ENCODE results near the gene CDK8.

Gene CDK8

DNA sequence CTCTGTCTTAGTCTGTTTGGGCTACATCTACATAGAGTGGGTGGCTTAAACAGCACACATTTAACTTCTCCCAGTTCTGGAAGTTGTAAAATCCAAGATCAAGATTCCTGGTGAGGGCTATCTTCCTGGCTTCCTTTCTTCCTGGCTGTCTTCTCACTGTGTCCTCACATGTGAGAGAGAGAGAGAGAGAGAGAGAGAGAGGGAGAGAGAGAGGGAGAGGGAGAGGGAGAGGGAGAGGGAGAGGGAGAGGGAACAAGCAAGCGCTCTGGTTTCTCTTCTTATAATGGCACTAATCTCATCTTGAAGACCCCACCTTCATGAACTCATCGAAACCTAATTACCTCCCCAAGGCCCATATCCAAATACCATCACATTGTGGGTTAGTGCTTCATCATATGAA is 69.2 kb downstream of the CDK8 start:
- DNase-seq = no peak

DNA sequence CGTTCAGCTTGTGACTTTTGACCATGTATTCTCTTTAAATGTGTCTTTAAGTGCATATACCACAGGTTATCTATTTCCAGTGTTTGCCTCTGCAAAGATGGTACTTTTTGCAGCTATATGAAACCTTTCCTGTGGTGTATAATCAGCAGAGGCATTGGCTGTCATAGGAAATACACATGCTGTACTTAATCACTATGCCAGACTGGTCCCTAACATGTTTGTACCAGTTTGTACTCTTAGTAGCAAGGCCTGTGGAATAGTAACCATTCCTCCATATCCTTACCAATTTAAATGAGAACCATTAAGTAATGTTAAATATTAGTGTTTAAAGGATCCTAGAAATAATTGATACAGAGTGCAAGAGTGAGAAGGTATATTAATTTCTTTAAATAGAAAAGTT is 69.8 kb downstream of the CDK8 start:
- DNase-seq = no peak

DNA sequence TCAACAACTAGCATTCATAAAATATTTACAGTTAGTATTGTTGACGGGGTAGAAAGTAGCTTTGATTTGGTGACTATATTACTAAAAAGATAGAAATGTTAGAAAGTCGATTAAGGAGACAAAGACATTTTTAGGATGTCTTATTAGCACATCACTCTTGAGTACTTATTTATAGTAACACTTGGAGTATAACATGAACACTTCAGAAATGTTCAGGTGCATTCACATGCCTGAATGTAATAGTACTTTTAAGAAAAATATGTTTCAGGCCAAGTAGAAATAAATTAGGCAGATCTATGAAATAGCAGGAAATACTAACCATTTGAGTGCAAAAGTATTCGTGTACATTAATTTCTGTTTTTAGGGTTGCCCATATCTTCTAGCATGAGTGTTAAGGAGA is 70.4 kb downstream of the CDK8 start:
- DNase-seq = no peak

DNA sequence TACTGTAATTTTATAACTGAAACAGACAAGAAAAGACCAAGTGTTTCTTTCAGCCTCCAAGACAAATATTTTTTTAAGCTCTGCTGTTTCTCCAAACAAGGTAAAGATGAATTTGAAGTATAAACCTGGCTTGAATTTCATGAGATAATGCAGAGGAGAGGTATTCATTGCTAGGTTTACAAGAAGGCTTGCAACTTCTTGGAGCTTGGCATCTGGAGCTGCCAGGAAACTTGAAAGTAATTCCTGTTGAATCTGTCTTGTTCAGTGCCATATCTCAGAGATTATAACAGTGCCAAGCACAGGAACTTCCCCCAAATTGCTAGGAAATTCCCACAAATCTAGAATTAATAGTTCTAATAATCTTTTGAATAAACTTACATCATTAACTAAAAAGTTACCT is 70.9 kb downstream of the CDK8 start:
- no peak for DNase-seq

DNA sequence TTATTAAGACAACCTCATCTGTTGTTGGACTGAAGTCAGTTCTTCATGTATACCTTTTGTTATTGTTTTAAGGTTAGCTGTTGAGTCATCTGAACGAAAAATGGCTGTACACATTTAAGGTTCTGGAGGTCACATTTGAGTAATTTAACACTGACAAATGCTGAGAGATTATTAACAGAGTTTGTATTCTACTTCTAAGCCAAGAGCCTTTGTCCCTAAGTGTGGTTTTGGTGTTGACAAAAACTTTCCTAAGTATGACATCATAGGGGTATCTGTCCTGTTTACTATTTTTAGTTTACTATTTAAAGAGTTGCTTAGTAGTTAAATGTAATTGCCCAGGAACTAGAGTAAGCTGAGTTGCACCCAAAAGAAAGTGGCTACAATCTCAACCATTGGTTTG is 71.9 kb downstream of the CDK8 start:
- no peak for DNase-seq

DNA sequence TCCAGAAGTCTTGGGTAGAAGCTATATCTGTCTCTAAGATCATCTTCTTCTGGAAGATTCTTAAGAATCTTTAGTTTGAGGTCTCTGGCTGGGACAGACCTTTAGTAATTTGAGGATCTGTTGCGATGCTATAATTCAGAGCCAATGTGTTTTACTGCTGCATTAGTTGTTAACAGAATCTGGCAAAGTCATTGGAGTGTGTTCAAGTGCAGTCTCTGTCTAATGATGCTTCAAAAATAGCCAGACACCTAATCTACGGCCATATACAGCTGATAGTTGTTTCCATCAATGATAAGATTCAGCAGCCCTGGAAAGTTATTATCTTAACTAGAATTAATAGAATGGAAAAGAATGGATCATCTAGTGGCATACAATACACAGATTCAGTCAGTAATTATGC is 72.6 kb downstream of the CDK8 start:
- DNase-seq = no peak

DNA sequence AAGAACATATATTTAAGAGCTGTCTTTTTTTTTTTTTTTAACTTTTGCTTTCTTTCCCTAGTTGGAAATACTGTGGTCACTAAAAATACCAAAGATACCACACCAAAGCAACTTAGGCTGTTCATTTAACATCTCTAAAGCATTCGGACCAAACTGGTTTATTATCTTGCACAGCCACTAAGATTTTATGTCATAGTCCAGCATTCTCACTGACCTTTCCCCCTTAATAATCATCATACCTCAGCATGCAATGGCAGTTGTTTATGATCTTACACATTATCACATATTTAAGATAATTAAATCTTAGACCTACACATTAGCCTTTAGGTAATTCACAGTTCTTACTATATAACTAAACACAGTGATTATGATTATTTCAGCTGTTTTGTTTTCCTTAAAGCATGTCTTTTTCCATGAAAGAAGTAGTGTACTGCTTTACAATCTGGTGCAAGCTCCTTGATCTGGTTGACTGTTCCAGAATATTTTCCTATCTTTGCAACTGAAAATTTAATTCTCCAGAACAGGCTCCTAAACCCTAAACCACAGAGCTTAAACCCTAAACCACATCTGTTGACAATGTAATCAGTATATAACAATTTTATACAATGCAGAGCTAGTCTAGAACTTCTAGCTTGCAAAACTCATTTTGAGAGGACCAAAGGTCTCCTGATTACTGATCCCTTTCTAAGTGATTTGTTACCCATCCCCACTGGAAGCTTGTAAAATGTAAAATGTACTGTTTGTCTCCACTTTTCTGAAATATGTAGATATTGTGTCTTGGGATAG is 74.2 kb downstream of the CDK8 start:
- DNase-seq = no peak

DNA sequence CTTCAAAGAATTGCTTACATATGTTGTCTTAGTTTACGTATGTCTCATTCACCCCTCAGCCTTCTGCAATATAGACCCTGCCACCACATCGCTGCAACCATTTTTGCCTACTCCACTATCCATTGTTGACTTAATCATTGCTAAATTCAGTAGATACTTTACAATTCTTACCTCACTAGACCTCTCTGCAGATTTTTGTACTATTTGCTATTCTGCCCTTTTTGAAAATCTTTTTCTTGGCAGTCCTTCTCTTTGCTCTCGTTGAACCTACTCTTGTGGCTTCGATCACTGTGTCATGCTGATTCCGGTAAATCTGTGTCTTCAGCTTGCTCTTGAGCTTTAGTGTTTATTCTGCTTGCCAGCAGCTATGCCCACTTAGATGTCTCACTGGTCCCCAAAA is 81.2 kb downstream of the CDK8 start:
- no peak for DNase-seq

DNA sequence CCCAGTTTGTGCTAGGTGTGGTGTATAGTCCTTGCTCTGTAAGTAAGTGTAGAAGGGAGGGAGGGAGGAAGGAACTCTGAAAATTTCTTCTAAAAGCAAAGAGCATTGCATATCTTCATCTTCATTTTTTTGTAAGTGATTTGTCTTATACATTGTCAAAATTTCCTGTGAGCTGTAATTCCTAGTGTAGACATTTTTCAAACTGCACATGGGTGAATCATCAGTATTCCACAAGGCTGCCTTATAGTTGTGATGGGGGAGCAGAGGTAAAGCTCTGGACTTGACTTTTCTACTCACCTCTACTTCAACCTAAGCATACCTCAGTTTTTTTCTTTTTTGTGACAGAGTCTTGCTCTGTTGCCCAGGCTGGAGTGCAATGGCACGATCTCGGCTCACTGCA is 86.9 kb downstream of the CDK8 start:
- no peak for DNase-seq

DNA sequence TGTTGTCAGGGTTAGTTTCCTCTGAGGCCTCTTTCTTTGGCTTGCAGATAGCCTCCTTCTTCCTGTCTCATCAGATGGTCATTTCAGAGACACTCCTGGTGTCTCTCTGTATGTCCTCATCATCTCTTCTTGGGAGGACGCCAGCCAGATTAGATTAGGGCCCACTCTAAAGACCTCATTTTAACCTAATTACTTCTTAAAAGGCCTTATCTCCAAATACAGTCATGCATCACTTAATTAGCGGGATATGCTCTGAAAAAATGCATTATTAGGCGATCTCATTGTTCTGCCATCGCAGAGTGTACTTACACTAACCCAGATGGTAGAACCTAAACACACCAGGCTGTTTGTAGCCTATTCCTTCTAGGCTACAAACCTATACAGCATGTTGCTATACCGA is 89.0 kb downstream of the CDK8 start:
- DNase-seq = no peak

DNA sequence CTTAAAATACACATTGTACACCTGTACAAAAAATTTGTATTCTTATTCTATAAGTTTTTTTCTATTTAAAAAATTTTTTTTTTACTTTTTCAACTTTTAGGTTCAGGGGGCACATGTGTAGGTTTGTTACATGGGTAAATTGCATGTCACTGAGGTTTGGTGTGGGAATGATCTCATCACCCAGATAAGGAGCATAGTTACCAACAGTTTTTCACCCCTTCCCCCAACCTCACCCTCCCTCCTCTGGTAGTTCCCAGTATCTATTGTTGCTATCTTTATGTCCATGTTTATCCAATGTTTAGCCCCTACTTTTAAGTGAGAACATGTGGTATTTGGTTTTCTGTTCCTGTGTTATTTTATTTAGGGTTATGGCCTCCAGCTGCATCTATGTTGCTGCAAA is 89.9 kb downstream of the CDK8 start:
- no peak for DNase-seq

DNA sequence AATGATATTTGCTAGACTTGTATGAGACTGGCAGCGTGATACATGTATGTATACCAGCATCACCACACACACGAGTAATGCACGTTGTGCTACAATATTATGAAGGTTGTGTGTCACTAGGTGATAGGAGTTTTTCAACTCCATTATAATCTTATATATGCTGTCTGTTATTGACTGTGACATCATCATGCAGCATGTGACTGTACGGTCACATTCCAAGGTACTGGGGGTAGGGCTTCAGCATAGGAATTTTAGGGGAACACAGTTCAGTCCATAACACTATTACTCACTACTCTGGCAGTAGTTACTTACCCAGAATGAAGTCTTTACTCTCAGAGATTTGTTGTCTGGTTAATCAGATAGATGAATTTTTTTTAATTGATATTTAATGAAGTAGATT is 91.1 kb downstream of the CDK8 start:
- DNase-seq = no peak

DNA sequence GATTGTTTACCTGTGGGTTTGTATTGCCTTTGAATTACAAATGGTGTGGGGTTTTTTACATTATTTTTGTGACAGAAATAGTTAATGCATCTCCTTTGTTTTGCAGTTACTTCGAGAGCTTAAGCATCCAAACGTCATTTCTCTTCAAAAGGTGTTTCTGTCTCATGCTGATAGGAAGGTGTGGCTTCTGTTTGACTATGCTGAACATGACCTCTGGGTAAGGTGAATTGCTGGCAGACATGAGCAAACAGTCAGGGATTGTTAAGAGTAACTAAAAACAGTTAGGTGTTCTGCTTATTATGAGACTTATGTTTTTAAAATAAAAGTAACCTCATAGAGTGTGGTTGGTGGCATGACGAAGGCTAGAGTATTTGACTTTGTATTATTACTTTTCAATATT is 95.0 kb downstream of the CDK8 start:
- DNase-seq = no peak

DNA sequence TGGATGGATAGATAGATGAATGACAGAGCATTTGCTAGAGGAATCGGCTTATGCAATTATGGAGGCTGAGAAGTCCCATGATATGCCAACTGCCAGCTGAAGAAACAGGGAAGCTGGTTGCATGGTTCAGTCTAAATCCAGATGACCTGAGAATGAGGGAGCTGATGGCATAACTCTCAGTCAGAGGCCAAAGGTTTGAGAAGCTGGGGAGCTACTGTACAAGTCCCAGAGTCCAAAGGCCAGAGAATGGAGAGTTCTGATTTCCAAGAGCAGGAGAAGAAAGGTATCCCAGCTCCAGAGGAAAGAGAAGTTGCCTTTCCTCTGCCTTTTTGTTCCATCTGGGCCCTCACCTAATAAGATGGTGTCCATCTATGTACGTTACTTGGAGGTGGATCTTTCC is 108.3 kb downstream of the CDK8 start:
- no peak for DNase-seq

DNA sequence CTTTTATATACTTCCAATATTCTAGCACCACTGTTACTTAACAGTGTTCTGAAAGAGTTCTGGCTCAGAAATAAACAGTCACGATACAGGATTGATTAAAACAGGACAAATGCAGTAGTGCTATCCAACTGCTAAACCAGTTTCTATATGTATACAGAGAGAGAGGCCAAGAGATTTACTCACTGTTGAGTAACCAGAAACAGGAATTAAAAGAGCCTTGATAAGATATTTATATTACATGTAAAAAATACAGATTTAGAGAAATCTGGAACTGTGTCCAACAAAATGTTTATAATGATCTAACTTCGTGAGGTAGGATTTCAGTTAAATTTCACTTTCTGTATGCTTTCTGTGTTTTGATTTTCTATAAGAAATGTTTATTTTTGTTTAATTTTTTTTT is 116.6 kb downstream of the CDK8 start:
- no peak for DNase-seq

DNA sequence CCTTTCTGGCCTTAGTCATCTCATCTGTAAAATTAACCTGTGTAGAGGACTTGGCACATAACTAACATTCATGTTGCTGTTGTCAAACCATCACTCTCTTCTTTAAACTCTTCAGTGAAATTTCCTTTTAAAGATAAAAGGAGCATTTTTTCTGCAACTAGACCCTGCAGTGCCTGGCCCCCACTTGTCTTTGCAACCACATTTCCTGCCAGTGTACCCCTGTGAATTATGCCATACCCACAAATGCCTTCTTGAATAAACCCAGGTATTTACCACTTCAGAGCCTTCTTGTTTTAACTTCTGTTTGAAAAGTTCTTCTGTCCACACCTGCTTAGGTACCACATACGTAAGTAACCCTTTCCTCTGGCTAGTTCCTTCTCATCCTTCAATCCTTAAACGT is 118.8 kb downstream of the CDK8 start:
- DNase-seq = no peak

DNA sequence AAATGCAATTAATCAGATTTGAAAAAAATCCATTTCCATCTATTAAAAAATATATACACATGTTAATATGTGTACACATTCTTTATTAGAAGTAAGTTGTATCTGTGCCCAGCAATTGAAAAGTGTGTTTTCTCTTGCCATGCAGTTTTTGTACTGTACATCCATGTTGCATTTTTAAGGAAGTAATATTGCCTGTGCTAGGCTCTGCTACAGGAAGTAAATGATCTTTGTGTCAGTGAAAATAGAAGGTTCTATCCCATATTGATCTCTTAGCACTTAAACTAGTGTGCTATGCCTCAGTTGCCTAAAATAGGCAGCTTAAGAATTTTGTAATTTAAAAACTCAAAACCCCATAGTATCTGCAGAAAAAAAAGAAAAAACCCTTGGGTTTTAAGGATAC is 122.5 kb downstream of the CDK8 start:
- DNase-seq = no peak

DNA sequence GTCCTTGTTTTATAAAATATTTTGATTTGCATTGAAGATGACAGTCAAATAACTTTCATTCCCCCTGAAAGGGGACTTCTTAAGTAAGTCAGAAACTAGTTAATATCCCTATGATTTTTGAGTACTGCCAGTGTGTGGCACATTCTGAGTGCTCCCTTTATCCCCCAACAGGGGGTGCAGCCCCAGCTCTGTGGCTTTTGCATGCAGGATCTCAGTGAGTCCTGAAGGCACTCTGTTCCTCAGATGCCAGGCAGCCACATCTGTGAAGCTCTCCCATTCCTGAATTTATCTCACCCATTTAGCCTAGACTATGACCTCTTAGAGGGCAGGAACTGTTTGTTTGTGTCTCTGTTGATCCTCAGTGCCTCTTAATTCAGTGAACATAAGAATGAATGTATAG is 123.1 kb downstream of the CDK8 start:
- DNase-seq = no peak

DNA sequence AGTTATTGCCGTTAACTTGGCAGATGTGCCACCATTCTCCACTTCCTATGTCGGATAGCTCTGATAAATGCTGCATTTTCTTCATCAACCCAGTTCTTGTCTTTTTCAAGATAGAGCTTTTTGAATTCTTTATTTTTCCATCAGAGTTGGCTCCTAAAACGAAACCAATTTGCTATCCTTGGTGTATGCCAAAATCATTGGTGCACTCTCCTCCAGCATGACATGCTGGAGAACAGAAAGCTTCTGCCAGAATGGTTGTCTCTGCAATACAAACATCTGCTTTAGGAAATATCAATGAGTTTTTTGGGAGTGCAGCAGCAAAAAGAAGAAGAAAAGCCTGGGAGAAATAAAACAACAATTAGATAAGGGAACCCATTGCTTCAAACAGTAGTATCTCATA is 124.2 kb downstream of the CDK8 start:
- DNase-seq = no peak

DNA sequence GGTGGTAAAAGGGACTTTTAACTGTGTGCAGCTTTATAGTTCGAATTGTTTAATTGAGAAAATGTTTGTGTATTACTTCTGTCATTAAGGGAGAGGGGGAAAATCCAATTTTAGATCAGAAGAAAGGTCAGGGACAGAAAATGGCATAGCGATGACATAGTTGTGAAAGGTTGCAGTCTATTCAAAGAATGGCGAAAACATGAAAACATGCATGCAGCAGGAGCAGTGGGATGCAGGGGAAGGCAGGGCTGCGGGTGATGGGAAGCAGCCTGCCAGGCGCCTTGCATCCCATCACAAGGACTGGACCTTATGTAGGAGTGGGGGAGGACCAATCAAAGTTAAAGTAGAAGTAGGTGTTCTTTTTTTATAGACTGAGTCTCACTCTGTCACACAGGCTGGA is 125.9 kb downstream of the CDK8 start:
- DNase-seq = no peak

DNA sequence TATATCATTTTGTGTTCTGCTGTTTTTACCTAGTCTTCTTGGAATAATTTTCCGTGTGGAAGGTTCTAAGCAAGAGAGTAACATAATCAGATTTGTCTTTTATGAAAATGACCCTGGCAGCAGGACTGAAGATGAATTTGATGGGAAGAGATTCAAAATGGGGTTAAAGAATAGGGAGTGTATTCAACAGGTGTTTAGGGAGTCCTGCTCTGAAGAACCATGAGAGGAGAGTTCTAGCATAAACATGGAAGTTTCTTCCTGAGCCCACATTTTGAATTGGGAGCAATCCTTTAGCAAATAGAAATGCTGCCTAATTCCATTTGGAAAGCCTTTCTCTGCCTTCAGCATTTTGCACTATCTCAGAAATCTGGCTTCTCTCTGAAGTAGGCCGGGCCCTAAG is 127.0 kb downstream of the CDK8 start:
- no peak for DNase-seq

DNA sequence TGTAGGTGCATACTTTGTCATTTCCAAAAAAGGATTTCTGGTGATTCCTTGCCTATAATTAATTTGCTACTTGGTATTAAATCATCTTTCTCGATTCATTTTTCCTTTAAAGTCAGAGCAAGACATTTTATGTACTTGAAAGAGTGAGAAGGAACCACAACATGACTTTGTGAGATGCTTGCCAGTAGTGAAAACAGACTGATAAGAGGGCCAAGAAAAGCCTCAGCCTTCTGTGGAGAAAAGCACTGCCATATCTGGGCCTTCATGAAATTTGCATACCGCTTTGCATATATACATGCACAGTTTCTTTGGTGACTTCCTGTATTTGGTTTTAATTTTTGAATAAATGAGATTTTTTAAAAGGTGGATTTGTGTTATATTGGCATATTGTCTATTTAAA is 128.4 kb downstream of the CDK8 start:
- DNase-seq = no peak

DNA sequence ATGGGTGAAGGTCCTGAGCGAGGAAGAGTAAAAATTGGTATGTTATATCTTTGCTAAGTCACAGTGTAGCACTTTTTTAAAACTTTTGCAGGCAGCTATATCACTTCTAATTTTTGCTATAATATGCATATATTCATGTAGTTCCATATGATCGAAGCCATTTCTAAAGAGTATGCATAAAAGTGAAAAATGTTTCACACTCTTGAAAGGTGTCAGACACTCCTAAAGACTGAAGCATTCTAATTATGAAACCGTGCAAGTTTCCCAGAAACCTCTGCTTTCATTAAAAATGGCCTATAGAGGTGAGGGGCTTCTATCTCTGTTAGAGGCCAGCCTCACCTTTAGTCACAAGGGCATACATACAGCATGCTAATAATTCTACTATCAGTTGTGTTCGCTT is 128.9 kb downstream of the CDK8 start:
- DNase-seq = no peak

DNA sequence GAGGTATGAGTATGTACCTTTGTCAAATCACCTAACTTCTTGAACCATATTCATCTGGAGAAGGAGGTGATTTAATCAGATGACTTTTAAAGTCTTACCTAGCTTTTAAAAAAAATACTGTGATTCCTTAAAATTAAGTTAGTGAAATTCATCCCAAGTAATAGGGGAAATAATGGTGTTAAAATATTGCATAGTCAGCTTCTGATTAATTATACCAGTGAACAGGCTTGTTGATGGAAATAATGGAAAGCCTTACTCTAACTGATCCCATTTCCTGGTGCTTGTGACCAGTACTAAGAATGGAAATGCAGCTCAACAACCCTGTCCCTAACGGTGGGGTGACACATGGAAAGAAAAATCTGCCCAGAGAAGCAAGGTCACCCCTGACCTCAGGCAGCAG is 130.7 kb downstream of the CDK8 start:
- DNase-seq = no peak

DNA sequence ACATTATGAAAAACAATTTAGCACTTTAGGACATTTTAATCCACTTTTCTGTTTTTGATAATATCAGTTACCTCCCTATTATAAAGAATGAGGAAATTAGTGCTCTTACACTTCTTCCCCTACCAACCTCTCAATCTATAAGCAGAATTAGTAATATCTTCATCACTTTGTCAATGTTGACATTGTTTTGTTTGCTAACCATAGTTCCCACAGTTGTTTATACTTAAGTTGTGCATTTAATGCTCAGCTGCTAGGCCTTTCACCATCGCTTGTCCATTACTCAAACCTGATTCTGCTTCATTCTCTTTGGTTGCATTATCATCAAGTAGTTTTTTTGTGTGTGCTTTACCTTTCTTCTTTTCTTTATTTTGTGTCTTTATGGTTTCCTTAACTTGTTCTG is 132.1 kb downstream of the CDK8 start:
- no peak for DNase-seq

DNA sequence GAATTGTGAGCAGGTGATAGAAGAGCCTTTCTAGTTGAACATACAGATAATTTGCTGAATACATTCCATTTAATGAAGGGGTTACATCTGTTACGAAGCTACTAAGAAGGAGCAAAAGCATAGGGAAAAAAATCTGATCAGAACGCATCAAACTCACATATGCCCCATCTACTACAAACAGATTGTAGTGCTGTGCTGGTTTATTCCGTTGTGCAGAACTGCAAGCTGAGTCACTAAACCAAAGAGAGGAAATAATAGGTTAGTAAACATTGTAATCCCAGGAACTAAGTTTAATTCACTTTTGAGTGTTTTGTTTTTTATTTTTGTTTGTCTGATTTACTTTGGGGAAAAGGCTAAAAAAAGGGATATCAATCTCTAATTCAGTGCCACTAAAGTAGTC is 136.3 kb downstream of the CDK8 start:
- no peak for DNase-seq
